SKM-1 treated with dmso at 0.1 percent for 144 hours (cell line): ENCODE measurements around the gene THPO.

Experiments
- DNase-seq: peaks from one replicate; lab custom pipeline; 2025; ENCODE audit not compliant: unreplicated experiment; lab: John Stamatoyannopoulos, UW

The THPO gene

GRCh38 chr3:184366619-184367289 is 11.3 kb downstream of the THPO start:
- no peak for DNase-seq

- peak; percentile 98 for DNase-seq
Observed at GRCh38 chr3:184362668-184363546, 15.1 kb downstream of the THPO start.

- DNase-seq, result peak; percentile 39
Observed at GRCh38 chr3:184361932-184362667, 15.9 kb downstream of the THPO start.

GRCh38 chr3:184361532-184361931 is 16.5 kb downstream of the THPO start, which contains the start of the genes CLCN2 and POLR2H:
Gene CLCN2 (minus strand): TSS chr3:184361605. CDS start chr3:184361479, 126 bp downstream.
Gene POLR2H (plus strand): TSS chr3:184361710. CDS start chr3:184363493, 1,783 bp downstream.
- peak; percentile 41 for DNase-seq

GRCh38 chr3:184360929-184361531 is 17.0 kb downstream of the THPO start:
- no peak for DNase-seq

GRCh38 chr3:184360070-184360928 is 17.7 kb downstream of the THPO start:
- DNase-seq, result no peak

GRCh38 chr3:184359610-184360009 is 18.4 kb downstream of the THPO start:
- no peak for DNase-seq

- DNase-seq, result no peak
Observed at GRCh38 chr3:184358921-184359350, 19.1 kb downstream of the THPO start.

- no peak for DNase-seq
Observed at GRCh38 chr3:184358124-184358767, 19.8 kb downstream of the THPO start.

- no peak for DNase-seq
Observed at GRCh38 chr3:184357248-184358123, 20.5 kb downstream of the THPO start.

GRCh38 chr3:184355261-184356040 is 22.6 kb downstream of the THPO start:
- DNase-seq, result no peak

GRCh38 chr3:184354754-184355153 is 23.3 kb downstream of the THPO start:
- DNase-seq, result no peak

GRCh38 chr3:184354121-184354728 is 23.8 kb downstream of the THPO start:
- no peak for DNase-seq

- DNase-seq, result no peak
Observed at GRCh38 chr3:184353546-184353941, 24.5 kb downstream of the THPO start.

- DNase-seq, result no peak
Observed at GRCh38 chr3:184352897-184353545, 25.0 kb downstream of the THPO start.

- no peak for DNase-seq
Observed at GRCh38 chr3:184352149-184352785, 25.7 kb downstream of the THPO start.
